SU-DHL-6 (cell line): Measurements from ENCODE around the gene ZFYVE21.

Experiments used
- EZH2phosphoT487 ChIP-seq: fragments of 200-600 bp; sonication (generic), shearing (Covaris generic); conservative IDR thresholded peaks from 2 replicates; pipeline ENCODE4 v1.6.1; 2018; ENCODE audit warnings: mild to moderate bottlenecking, antibody characterized with exemption, low read length, moderate library complexity, mixed read lengths
- TF ChIP-seq, protein P1 (sequence below): fragments of 200-600 bp; sonication (generic); IDR thresholded peaks from one replicate; pipeline ENCODE4 v1.5.1; 2017; ENCODE audit warnings: antibody characterized with exemption, mild to moderate bottlenecking, low read length, moderate library complexity; ENCODE audit not compliant: insufficient read depth, poor library complexity, severe bottlenecking

DNA sequence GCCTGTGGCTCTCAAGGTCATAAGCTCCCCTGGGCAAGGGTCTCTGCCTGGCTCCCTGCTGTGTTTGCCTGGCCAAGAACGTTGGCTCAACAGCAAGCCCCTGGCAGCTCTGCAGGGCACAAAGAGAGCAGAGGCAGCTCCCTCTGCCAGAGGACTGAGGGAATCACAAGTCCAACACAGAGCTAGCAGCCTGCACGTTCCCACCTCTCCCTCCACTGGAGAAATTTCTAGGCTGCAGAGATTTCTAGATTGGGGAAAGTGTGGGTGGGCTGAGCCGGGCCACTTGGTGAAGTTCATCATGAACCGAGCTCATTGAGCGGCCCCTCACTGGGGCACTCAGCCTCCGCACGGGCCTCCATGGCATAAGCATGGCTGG is 19.8 kb downstream of the ZFYVE21 start:
- TF ChIP-seq, protein P1, sequence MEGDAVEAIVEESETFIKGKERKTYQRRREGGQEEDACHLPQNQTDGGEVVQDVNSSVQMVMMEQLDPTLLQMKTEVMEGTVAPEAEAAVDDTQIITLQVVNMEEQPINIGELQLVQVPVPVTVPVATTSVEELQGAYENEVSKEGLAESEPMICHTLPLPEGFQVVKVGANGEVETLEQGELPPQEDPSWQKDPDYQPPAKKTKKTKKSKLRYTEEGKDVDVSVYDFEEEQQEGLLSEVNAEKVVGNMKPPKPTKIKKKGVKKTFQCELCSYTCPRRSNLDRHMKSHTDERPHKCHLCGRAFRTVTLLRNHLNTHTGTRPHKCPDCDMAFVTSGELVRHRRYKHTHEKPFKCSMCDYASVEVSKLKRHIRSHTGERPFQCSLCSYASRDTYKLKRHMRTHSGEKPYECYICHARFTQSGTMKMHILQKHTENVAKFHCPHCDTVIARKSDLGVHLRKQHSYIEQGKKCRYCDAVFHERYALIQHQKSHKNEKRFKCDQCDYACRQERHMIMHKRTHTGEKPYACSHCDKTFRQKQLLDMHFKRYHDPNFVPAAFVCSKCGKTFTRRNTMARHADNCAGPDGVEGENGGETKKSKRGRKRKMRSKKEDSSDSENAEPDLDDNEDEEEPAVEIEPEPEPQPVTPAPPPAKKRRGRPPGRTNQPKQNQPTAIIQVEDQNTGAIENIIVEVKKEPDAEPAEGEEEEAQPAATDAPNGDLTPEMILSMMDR: no peak
- no peak for TF ChIP-seq EZH2phosphoT487
